Kidney (tissue), 14 donors: ENCODE data around the gene EIF2S2. TPM values are rescaled to one million over a fixed set of nuclear protein-coding genes. Genes with fewer than 3 reads are reported as not detected.

Experiments used
- DNase-seq, 5 donors: peaks; one replicate each; pipeline ENCODE4 v3.0.0-alpha.2; 2013 to 2020
- FAIRE-seq: peaks from 2 replicates; lab custom pipeline; 2012; peaks lifted over from hg19 to GRCh38; lab: Jason Lieb, UNC
- H3K27ac ChIP-seq, 2 donors: one replicate each; pipeline ENCODE4 v1.7.0; 2013; ENCODE audit warnings: low read depth in 2 of 2, low read length in 2 of 2, inconsistent platforms in 1 of 2
- H3K27me3 ChIP-seq: one replicate; pipeline ENCODE4 v1.7.1; 2013; ENCODE audit warnings: low read length, inconsistent platforms; ENCODE audit not compliant: control insufficient read depth, insufficient read depth
- H3K36me3 ChIP-seq, 3 donors: one replicate each; pipeline versions ENCODE4 v1.7.0 to v1.7.1; 2013; ENCODE audit warnings: low read length in 3 of 3, control low read depth in 1 of 3, inconsistent platforms in 1 of 3; ENCODE audit not compliant: insufficient read depth in 3 of 3, control insufficient read depth in 2 of 3
- H3K4me1 ChIP-seq, 3 donors: one replicate each; pipeline versions ENCODE4 v1.7.0 to v1.7.1; 2013; ENCODE audit warnings: low read length in 3 of 3, inconsistent platforms in 1 of 3, low read depth in 1 of 3; ENCODE audit not compliant: control insufficient read depth in 2 of 3, insufficient read depth in 2 of 3
- H3K4me3 ChIP-seq, 3 donors: one replicate each; pipeline versions ENCODE4 v1.7.0 to v1.8.1; 2013; ENCODE audit warnings: low read length in 3 of 3, control low read depth in 1 of 3, inconsistent platforms in 1 of 3
- H3K9ac ChIP-seq, 3 donors: one replicate each; pipeline versions ENCODE4 v1.7.0 to v1.7.1; 2013; ENCODE audit warnings: low read length in 3 of 3, control low read depth in 1 of 3, inconsistent platforms in 1 of 3
- H3K9me3 ChIP-seq, 3 donors: one replicate each; pipeline versions ENCODE4 v1.7.0 to v1.7.1; 2013; ENCODE audit warnings: low read length in 3 of 3, control low read depth in 1 of 3, inconsistent platforms in 1 of 3; ENCODE audit not compliant: control insufficient read depth in 2 of 3, insufficient read depth in 1 of 3
- intact Hi-C: fragments of 100-400 bp; cut with DNase I; formaldehyde crosslinking; loops from one replicate; pipeline ENCODE4 v1.11.1; 2022
- polyA plus RNA-seq: library from polyadenylated mRNA; stranded (reverse); fragments of 350-450 nt; fragmentation: Illumina TruSeq; extraction: RNeasy Lipid Tissue Mini Kit (QIAGEN cat#74804); gene quantifications from one replicate; pipeline ENCODE4 v1.2.3, GENCODE V29; 2014; ENCODE audit warnings: low read depth, low replicate concordance; ENCODE audit not compliant: insufficient read depth
- total RNA-seq: library from RNA; stranded (reverse); fragmentation: NEBNext Ultra II Directional; extraction: Animal tissue kit (Norgen Biotek cat#: 25700); gene quantifications from one replicate; pipeline ENCODE4 v1.2.1, GENCODE V29; 2021
- TF ChIP-seq, protein P1 (sequence below): IDR thresholded peaks from 3 replicates; pipeline ENCODE4 v1.5.1; 2012; ENCODE audit warnings: mild to moderate bottlenecking, moderate library complexity, borderline replicate concordance; ENCODE audit not compliant: insufficient read depth; ENCODE audit errors: extremely low read depth
- donor health status: control.
- donor health status: control.
- donor health status: control.
- donor health status: control.
- donor health status: control.
- donor health status: DM: yes; HTN: yes; CAD: no.
- donor health status: Normal renal cell carcinoma (clear cell type).

The EIF2S2 gene
- total and polyA plus RNA-seq, 2 donors from 2014 or later = 51.2 to 60.3 TPM

DNA sequence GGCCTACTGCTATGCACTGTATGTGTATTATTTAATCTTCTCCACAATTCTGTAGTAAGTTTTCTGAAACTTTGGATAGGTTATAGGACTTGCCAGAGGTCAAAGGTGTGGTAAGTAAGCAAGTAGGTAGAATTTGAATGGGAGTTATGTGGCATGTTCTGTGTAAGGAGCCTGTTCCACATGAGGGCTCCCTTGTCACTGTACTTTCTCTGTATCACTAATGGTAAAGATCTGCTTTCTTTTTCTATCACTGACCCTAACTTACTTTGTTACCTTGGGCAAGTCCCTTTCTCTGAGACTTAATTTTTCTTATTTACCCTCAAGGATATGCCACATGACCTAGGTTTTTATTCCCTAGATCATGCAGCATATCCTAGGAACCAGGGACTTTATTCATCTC is 50.3 kb downstream of the EIF2S2 start:
- H3K27me3 ChIP-seq = no peaks in the 10 kb centered on the region
- peaks cover 0 to 3% (median 0%) of the 10 kb centered on the region in 3 donors for H3K36me3 ChIP-seq
- FAIRE-seq (no peak), DNase-seq (no peak)
- TF ChIP-seq, protein P1, sequence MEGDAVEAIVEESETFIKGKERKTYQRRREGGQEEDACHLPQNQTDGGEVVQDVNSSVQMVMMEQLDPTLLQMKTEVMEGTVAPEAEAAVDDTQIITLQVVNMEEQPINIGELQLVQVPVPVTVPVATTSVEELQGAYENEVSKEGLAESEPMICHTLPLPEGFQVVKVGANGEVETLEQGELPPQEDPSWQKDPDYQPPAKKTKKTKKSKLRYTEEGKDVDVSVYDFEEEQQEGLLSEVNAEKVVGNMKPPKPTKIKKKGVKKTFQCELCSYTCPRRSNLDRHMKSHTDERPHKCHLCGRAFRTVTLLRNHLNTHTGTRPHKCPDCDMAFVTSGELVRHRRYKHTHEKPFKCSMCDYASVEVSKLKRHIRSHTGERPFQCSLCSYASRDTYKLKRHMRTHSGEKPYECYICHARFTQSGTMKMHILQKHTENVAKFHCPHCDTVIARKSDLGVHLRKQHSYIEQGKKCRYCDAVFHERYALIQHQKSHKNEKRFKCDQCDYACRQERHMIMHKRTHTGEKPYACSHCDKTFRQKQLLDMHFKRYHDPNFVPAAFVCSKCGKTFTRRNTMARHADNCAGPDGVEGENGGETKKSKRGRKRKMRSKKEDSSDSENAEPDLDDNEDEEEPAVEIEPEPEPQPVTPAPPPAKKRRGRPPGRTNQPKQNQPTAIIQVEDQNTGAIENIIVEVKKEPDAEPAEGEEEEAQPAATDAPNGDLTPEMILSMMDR = no peak
- H3K27ac ChIP-seq = no peak overlapping the region
- H3K9me3 ChIP-seq = no peaks in the 10 kb centered on the region
- H3K4me3 ChIP-seq = no peak overlapping the region
- H3K4me1 ChIP-seq = peaks cover 0 to 11% (median 0%) of the 10 kb centered on the region in 3 donors
- no peak overlapping the region for H3K9ac ChIP-seq
- intact Hi-C loops = no loop called here

DNA sequence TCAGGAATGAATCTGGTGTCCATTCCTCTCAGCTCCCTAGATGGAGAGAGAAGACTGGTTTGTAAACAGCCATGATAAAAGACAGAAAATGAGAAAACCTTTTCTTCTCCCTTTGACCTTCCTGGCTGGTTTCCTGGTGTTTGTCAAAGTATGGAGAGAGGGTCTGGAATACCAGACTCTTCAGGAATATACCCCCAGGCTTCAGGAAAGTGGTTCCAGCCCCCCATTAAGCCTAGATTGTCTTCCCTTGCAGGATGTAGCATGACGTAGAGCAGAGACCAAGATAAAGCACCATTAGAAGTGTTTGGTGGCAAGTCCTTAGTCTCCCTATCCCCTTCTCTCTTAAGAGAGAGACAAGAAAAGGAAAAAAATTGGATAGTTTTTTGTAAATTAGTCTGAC is 51.1 kb downstream of the EIF2S2 start:
- H3K9me3 ChIP-seq = no peaks in the 10 kb centered on the region
- no peak overlapping the region for H3K4me3 ChIP-seq
- no peaks in the 10 kb centered on the region for H3K27me3 ChIP-seq
- H3K36me3 ChIP-seq = peaks cover 0 to 3% (median 0%) of the 10 kb centered on the region in 3 donors
- TF ChIP-seq, protein P1 = no peak
- H3K27ac ChIP-seq = no peak overlapping the region
- DNase-seq = no peak
- peaks cover 0 to 11% (median 0%) of the 10 kb centered on the region in 3 donors for H3K4me1 ChIP-seq
- no peak overlapping the region for H3K9ac ChIP-seq
- intact Hi-C loops = no loop called here
- no peak for FAIRE-seq

DNA sequence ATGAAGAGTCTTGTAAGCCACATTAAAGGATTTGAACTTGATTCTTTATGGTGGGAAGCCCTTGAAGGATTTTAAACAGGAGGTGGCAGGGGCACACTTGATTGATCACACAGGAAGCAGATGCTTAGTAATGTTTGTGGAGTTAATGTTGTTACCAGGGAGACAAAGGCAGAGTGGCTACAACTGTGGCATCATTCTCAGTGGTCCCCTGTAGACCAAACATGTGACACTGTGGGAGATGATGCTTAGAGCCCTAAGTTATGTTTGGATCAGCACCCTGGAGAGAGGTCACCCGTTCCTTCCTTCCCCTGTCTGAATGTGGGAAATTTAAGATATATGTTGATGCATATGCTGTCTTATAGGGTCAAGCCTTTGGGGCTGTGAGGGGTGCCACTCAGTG is 53.2 kb downstream of the EIF2S2 start:
- FAIRE-seq = no peak
- Histone ChIP-seq H3K27ac (no peak overlapping the region), H3K4me1 (peaks cover 0 to 3% (median 0%) of the 10 kb centered on the region in 3 donors), H3K36me3 (peaks cover 0 to 3% (median 0%) of the 10 kb centered on the region in 3 donors), H3K4me3 (no peak overlapping the region), H3K27me3 (no peaks in the 10 kb centered on the region), H3K9me3 (no peaks in the 10 kb centered on the region), H3K9ac (no peak overlapping the region)
- DNase-seq = peak in 2 of 5 donors; percentile 45 to 48
- TF ChIP-seq, protein P1 = no peak
- intact Hi-C loops = no loop called here

DNA sequence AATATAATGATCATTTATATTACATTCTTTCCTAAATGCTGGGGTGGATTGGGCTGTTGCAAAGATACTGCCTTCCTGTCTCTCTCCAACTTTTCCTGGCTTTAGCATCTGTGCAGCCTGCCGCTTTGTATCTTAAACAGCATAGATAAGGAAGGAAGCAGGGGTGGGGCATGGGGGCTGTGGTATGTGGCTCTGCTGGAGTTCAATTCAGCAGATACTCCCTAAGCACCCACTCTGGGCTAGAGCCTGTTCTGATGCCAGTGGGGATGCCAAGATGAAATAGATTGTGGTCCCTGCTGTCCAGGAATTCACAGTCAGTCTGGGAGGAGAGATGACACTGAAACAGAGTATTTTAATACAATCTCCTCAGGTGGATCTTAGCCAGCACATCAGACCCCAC is 56.8 kb downstream of the EIF2S2 start:
- DNase-seq = no peak
- no peak overlapping the region for H3K4me3 ChIP-seq
- H3K9me3 ChIP-seq = no peaks in the 10 kb centered on the region
- no peak overlapping the region for H3K27ac ChIP-seq
- FAIRE-seq = no peak
- intact Hi-C loops = no loop called here
- H3K27me3 ChIP-seq = no peaks in the 10 kb centered on the region
- no peaks in the 10 kb centered on the region for H3K36me3 ChIP-seq
- H3K4me1 ChIP-seq = peaks cover 0 to 12% (median 10%) of the 10 kb centered on the region in 3 donors
- TF ChIP-seq, protein P1 = no peak
- no peak overlapping the region for H3K9ac ChIP-seq
